K562 (cell line): ENCODE measurements around the gene MFSD11. TPM values are rescaled to one million over a fixed set of nuclear protein-coding genes. Genes with fewer than 3 reads are reported as not detected.

Experiments
- ATAC-seq: fragments of 200-7000 bp; cut with Tn5 transposase; 3 replicates; pipeline ENCODE4 v1.9.1; 2020; ENCODE audit warnings: moderate library complexity
- BruUV-seq: library from RNA; stranded (reverse); fragments of 400-500 nt; replicated peaks from 2 replicates; lab custom pipeline; 2021; lab: Mats Ljungman, UMichigan
- CTCF ChIA-PET: fragments of 300-600 bp; formaldehyde crosslinking; extraction: SDS; loops from one replicate; lab custom pipeline; 2021; ENCODE audit warnings: low intra/inter-chr PET ratio; lab: Yijun Ruan, JAX
- POLR2A ChIA-PET: fragments of 300-600, 350-650 bp; sonication (Branson Sonifier 250); formaldehyde crosslinking; extraction: SDS; loops from one replicate; lab custom pipeline; 2021; ENCODE audit warnings: antibody characterized with exemption, inconsistent platforms; lab: Yijun Ruan, JAX
- DNase-seq, 4 experiments: peaks; one replicate each; pipeline versions ENCODE4 v3.0.0 to v3.0.0-alpha.2; 2011 to 2018; ENCODE audit warnings: low spot score in 3 of 4, mixed read lengths in 3 of 4; ENCODE audit errors: extremely low read depth in 1 of 4
- FAIRE-seq: peaks from 2 replicates; lab custom pipeline; 2011; peaks lifted over from hg19 to GRCh38; lab: Jason Lieb, UNC
- H2AFZ ChIP-seq: 2 replicates; pipeline ENCODE4 v1.6.0; 2011; ENCODE audit warnings: low read depth, low read length, control low read depth, inconsistent platforms
- H3K27ac ChIP-seq: fragments of 200-600 bp; 3 replicates; pipeline ENCODE4 v1.8.0; 2011; ENCODE audit warnings: low read depth, mild to moderate bottlenecking, control low read depth, inconsistent platforms, low read length, moderate library complexity, mixed read lengths; ENCODE audit errors: extremely low read depth
- H3K27me3 ChIP-seq, 2 experiments: fragments of 300-600 bp in 1 of 2; 2 replicates in 1 of 2; 3 replicates in 1 of 2; pipeline versions ENCODE4 v1.6.0 to v1.8.0; 2011; ENCODE audit warnings: inconsistent platforms in 2 of 2, low read length in 2 of 2, mild to moderate bottlenecking in 1 of 2, mixed read lengths in 1 of 2, moderate library complexity in 1 of 2; ENCODE audit not compliant: control insufficient read depth in 2 of 2, insufficient read depth in 2 of 2
- H3K36me3 ChIP-seq: fragments of 300-600 bp; 3 replicates; pipeline ENCODE4 v1.8.0; 2011; ENCODE audit warnings: mild to moderate bottlenecking, low read length, inconsistent platforms; ENCODE audit not compliant: control insufficient read depth, insufficient read depth
- H3K4me1 ChIP-seq, 2 experiments: fragments of 200-600 bp in 1 of 2; replicated peaks in 1 of 2; 2 replicates in 1 of 2; 3 replicates in 1 of 2; pipeline versions ENCODE4 v1.5.1 to v1.8.0; 2011; ENCODE audit warnings: inconsistent platforms in 2 of 2, low read length in 2 of 2, mild to moderate bottlenecking in 1 of 2, mixed read lengths in 1 of 2, moderate library complexity in 1 of 2; ENCODE audit not compliant: control insufficient read depth in 2 of 2, insufficient read depth in 2 of 2
- H3K4me2 ChIP-seq: 2 replicates; pipeline ENCODE4 v1.6.1; 2011; ENCODE audit warnings: low read length, control low read depth, inconsistent platforms, mixed read lengths; ENCODE audit not compliant: insufficient read depth
- H3K4me3 ChIP-seq: fragments of 200-600 bp; sonication (generic), shearing (Covaris generic); 2 replicates; pipeline ENCODE4 v1.5.1; 2016; ENCODE audit warnings: control low read depth, inconsistent platforms
- H3K79me2 ChIP-seq: fragments of 200-600 bp; 3 replicates; pipeline ENCODE4 v1.8.0; 2011; ENCODE audit warnings: low read length, inconsistent platforms; ENCODE audit not compliant: control insufficient read depth, insufficient read depth
- H3K9ac ChIP-seq, 2 experiments: 2 replicates each; pipeline versions ENCODE4 v1.6.0 to v1.6.1; 2011; ENCODE audit warnings: low read depth in 2 of 2, low read length in 2 of 2, control low read depth in 1 of 2, inconsistent platforms in 1 of 2, mild to moderate bottlenecking in 1 of 2, mixed read lengths in 1 of 2; ENCODE audit not compliant: insufficient read depth in 1 of 2
- H3K9me1 ChIP-seq: one replicate; pipeline ENCODE4 v1.6.0; 2011; ENCODE audit warnings: inconsistent platforms, mild to moderate bottlenecking, low read length, moderate library complexity; ENCODE audit not compliant: control insufficient read depth, insufficient read depth
- H3K9me3 ChIP-seq: replicated peaks from 2 replicates; pipeline ENCODE4 v1.5.1; 2011; ENCODE audit warnings: low read depth, low read length, inconsistent platforms; ENCODE audit not compliant: control insufficient read depth, insufficient read depth
- H4K20me1 ChIP-seq: replicated peaks from 2 replicates; pipeline ENCODE4 v1.6.1; 2011; ENCODE audit warnings: low read length, inconsistent platforms, mixed read lengths; ENCODE audit not compliant: control insufficient read depth, insufficient read depth
- GABPA ChIP-seq: fragments of 200-800 bp; sonication (Bioruptor generic); conservative IDR thresholded peaks from 2 replicates; pipeline ENCODE4 v1.6.1; 2016; ENCODE audit warnings: low read depth, missing genetic modification characterization, missing compliant biosample characterization
- GATAD2B ChIP-seq: fragments of 450-650 bp; IDR thresholded peaks from 2 replicates; pipeline ENCODE4 v1.6.1; 2017; ENCODE audit warnings: mild to moderate bottlenecking, borderline replicate concordance
- GTF2B ChIP-seq: IDR thresholded peaks from 2 replicates; pipeline ENCODE4 v1.6.1; 2011; ENCODE audit not compliant: insufficient read length; ENCODE audit errors: extremely low read depth
- KDM4B ChIP-seq, 2 experiments: fragments of 450-650 bp in 1 of 2; sonication (generic) in 1 of 2; IDR thresholded peaks; 2 replicates each; pipeline ENCODE4 v1.6.1; 2016 to 2017; ENCODE audit warnings: borderline replicate concordance in 2 of 2, antibody characterized with exemption in 1 of 2, low read depth in 1 of 2, mild to moderate bottlenecking in 1 of 2
- KHSRP ChIP-seq: fragments of 450-650 bp; IDR thresholded peaks from 2 replicates; pipeline ENCODE4 v1.6.1; 2017
- NFYB ChIP-seq: IDR thresholded peaks from 2 replicates; pipeline ENCODE4 v1.6.1; 2011; ENCODE audit warnings: mild to moderate bottlenecking, moderate library complexity; ENCODE audit not compliant: insufficient read length; ENCODE audit errors: extremely low read depth
- RERE ChIP-seq: sonication (generic); formaldehyde crosslinking; IDR thresholded peaks from 2 replicates; pipeline ENCODE4 v1.8.0; 2023; ENCODE audit warnings: missing genetic modification reagents, mild to moderate bottlenecking, borderline replicate concordance
- SETDB1 ChIP-seq: IDR thresholded peaks from one replicate; pipeline ENCODE4 v1.6.1; 2012; ENCODE audit warnings: low read length, control low read depth, inconsistent platforms
- SMARCA4 ChIP-seq: fragments of 450-650 bp; IDR thresholded peaks from 2 replicates; pipeline ENCODE4 v1.6.1; 2016
- SP2 ChIP-seq: IDR thresholded peaks from 2 replicates; pipeline ENCODE4 v1.6.1; 2011; ENCODE audit warnings: mild to moderate bottlenecking, low read depth, low read length, moderate library complexity; ENCODE audit not compliant: poor library complexity, severe bottlenecking; ENCODE audit errors: extremely low read depth
- TEAD2 ChIP-seq: fragments of 450-650 bp; IDR thresholded peaks from 2 replicates; pipeline ENCODE4 v1.6.1; 2016; ENCODE audit warnings: missing genetic modification characterization, control low read depth, missing compliant biosample characterization
- ZNF232 ChIP-seq: sonication (generic); formaldehyde crosslinking; IDR thresholded peaks from 2 replicates; pipeline ENCODE4 v1.8.0; 2022; ENCODE audit warnings: mild to moderate bottlenecking, missing genetic modification reagents
- ZNF444 ChIP-seq: fragments of 250-450 bp; sonication (Bioruptor Pico); IDR thresholded peaks from 2 replicates; pipeline ENCODE4 v1.4.0; 2020; ENCODE audit warnings: mild to moderate bottlenecking, moderate library complexity
- ZNF655 ChIP-seq: fragments of 250-450 bp; sonication (Bioruptor Pico); IDR thresholded peaks from 2 replicates; pipeline ENCODE4 v1.5.0; 2021
- whole genome bisulfite sequencing: fragments of 100-300 bp; shearing (Covaris generic); methylation state at CpG from one replicate; pipeline ENCODE4 v1.1.6; 2016; ENCODE audit warnings: low coverage, mixed read lengths; ENCODE audit not compliant: insufficient coverage; ENCODE audit errors: missing lambda C conversion rate; 5-methylcytosine and 5-hydroxymethylcytosine counted together
- in situ Hi-C: fragments of 300-500 bp; cut with MboI; formaldehyde crosslinking; loops from 4 replicates; pipeline ENCODE4 v1.15.0; 2018; ENCODE audit warnings: inconsistent platforms, mixed read lengths
- intact Hi-C: fragments of 100-400 bp; cut with micrococcal nuclease; formaldehyde crosslinking; loops from 2 replicates; pipeline ENCODE4 v1.14.2; 2022
- polyA plus RNA-seq, 8 experiments: library from polyadenylated mRNA; depleted of rRNA in 4 of 8; stranded (reverse) in 5 of 8; unstranded in 3 of 8; fragments of >200 nt; fragmentation: Nextera tagmentation in 2 of 8; fragmentation: Illumina TruSeq in 1 of 8; extraction: Ambion mirVana in 2 of 8; extraction: Trizol in 1 of 8; gene quantifications; 2 replicates each; pipeline versions ENCODE4 v1.2.1 to v1.2.3, GENCODE V29; 2011 to 2014; ENCODE audit warnings: inconsistent platforms in 1 of 8, missing spikeins in 1 of 8
- total RNA-seq, 7 experiments: library from RNA; depleted of rRNA in 6 of 7; stranded (reverse); fragments of >200 nt in 6 of 7; fragmentation: Illumina TruSeq in 2 of 7; extraction: Trizol in 2 of 7; gene quantifications; 2 replicates each; pipeline versions ENCODE4 v1.2.1 to v1.2.3, GENCODE V29; 2011 to 2021; ENCODE audit warnings: low replicate concordance in 1 of 7

Gene MFSD11
- total and polyA plus RNA-seq, 9 of the 15 experiments (the other 6 are each of a cell fraction or from before 2014, with no cell fraction given) = 14.4 to 24.5 (median 19.9) TPM

- FAIRE-seq = no peak
- TF ChIP-seq SETDB1 = no peak
- TF ChIP-seq KHSRP = 0 out of 2 replicates have a peak, but pooled peaks have one; percentile 4
- no peak for TF ChIP-seq GABPA (tag)
- no peak for TF ChIP-seq GATAD2B
- TF ChIP-seq RERE (CRISPR knock-in tag) = no peak
- no peak for TF ChIP-seq KDM4B (IDR thresholded peaks at IDR 0.05; ENCODE audit: borderline replicate concordance in 2 of 2, low read depth in 1 of 2)
- no peak for TF ChIP-seq ZNF444 (CRISPR knock-in tag)
- no peak for TF ChIP-seq TEAD2 (tag)
- TF ChIP-seq ZNF655 (CRISPR knock-in tag) = no peak
- no peak for TF ChIP-seq SMARCA4
- TF ChIP-seq NFYB = no peak
- no peak for TF ChIP-seq SP2
- TF ChIP-seq GTF2B = no peak
- TF ChIP-seq ZNF232 (CRISPR knock-in tag) = no peak
These were observed 4.9 kb upstream of the MFSD11 start for GRCh38 chr17:76732734-76733617.

More at GRCh38 chr17:76732734-76733617, 4.9 kb upstream of the MFSD11 start:
- no TSS peak for BruUV-seq
- Histone ChIP-seq H3K9me1 (no peaks in the 10 kb centered on the region), H2AFZ (no peak overlapping the region), H3K79me2 (peaks cover 80% of the 10 kb centered on the region), H3K9ac (peak overlapping the region in 1 of 2 experiments; percentile 94; a peak in 1 of 4 replicates), H3K27me3 (no peaks in the 10 kb centered on the region), H3K4me1 (peaks cover 12 to 21% of the 10 kb centered on the region in 2 experiments), H3K4me2 (peak overlapping the region; percentile 85), H3K27ac (peak overlapping the region; percentile 33; the same call in 2 of the 3 replicates), H3K36me3 (peaks cover 66% of the 10 kb centered on the region), H3K4me3 (peak overlapping the region; percentile 91), H3K9me3 (no peaks in the 10 kb centered on the region), H4K20me1 (peaks cover 32% of the 10 kb centered on the region)
- intact Hi-C loops (no loop called here), in situ Hi-C loops (no loop called here)
- no peak for ATAC-seq
- ChIA-PET CTCF (no interaction called here), POLR2A (interaction anchor here (0.6 to 8.5 kb wide), 19 partner anchors 8 to 453 kb away, joined by 3 to 75 read pairs (median 4); no protein-coding TSS in a partner anchor)
- 74% methylated on average over 3 of the region's 3 CpGs for WGBS
- peak in 1 of 4 experiments; percentile 34 for DNase-seq
